Loucy (cell line): Measurements from ENCODE around the gene CHPF2.

ENCODE experiments used
- EZH2phosphoT487 ChIP-seq: fragments of 200-600 bp; IDR thresholded peaks from 2 replicates; pipeline ENCODE4 v1.6.1; 2018; ENCODE audit warnings: antibody characterized with exemption, mild to moderate bottlenecking, moderate library complexity, borderline replicate concordance
- TF ChIP-seq, protein P1 (sequence below): fragments of 200-600 bp; sonication (generic); conservative IDR thresholded peaks from 2 replicates; pipeline ENCODE4 v1.5.1; 2014; ENCODE audit warnings: mild to moderate bottlenecking, antibody characterized with exemption, low read length

DNA sequence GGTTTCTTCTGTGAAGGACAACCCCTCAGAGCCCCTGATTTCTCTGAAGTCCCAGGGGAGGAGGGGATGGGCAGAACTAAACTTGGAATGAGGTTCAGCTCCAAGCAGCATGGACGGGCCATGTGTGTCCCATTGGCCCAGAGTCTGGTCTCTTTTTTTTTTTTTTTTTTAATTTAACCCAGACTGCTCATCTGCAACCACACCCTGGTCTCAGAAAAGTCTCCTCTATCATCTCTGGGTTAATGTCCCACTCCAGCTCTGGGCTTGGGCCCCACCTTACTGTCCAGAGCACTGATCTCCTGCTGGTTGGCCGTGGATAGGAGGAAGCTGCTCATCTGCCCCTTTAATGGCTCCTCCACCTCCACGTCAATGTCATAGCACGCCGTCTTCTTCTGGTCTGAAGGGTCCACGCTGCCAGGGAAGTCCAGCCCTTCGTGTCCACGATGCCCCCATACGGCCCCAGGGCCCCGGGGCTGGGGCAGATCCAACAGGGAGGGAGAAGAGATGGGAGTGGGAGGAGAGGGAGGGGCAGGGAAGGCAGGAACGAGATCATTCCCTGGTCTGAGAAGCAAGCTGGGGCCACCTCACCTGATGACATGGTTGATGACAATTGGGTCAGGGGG, 7.7 kb downstream of the CHPF2 start:
- TF ChIP-seq, protein P1, sequence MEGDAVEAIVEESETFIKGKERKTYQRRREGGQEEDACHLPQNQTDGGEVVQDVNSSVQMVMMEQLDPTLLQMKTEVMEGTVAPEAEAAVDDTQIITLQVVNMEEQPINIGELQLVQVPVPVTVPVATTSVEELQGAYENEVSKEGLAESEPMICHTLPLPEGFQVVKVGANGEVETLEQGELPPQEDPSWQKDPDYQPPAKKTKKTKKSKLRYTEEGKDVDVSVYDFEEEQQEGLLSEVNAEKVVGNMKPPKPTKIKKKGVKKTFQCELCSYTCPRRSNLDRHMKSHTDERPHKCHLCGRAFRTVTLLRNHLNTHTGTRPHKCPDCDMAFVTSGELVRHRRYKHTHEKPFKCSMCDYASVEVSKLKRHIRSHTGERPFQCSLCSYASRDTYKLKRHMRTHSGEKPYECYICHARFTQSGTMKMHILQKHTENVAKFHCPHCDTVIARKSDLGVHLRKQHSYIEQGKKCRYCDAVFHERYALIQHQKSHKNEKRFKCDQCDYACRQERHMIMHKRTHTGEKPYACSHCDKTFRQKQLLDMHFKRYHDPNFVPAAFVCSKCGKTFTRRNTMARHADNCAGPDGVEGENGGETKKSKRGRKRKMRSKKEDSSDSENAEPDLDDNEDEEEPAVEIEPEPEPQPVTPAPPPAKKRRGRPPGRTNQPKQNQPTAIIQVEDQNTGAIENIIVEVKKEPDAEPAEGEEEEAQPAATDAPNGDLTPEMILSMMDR: no peak
- no peak for TF ChIP-seq EZH2phosphoT487
